HepG2 (cell line): ENCODE results near the gene VAMP4. TPM values are rescaled to one million over a fixed set of nuclear protein-coding genes. Genes with fewer than 3 reads are reported as not detected.

ENCODE experiments used
- NR2F2 ChIP-seq: IDR thresholded peaks from 2 replicates; pipeline ENCODE4 v1.6.1; 2012; ENCODE audit warnings: low read depth, inconsistent platforms, borderline replicate concordance
- ZFP90 ChIP-seq: sonication (generic); formaldehyde crosslinking; IDR thresholded peaks from 2 replicates; pipeline ENCODE4 v1.8.0; 2022; ENCODE audit warnings: missing genetic modification reagents, mild to moderate bottlenecking, inconsistent platforms, borderline replicate concordance
- ZNF451 ChIP-seq: sonication (generic); formaldehyde crosslinking; IDR thresholded peaks from 2 replicates; pipeline ENCODE4 v1.5.0; 2020; ENCODE audit warnings: mild to moderate bottlenecking, missing genetic modification reagents
- polyA plus RNA-seq, 8 experiments: library from polyadenylated mRNA; depleted of rRNA in 3 of 8; stranded (reverse) in 7 of 8; unstranded in 1 of 8; fragments of >200 nt; fragmentation: Illumina TruSeq in 4 of 8; extraction: Trizol in 4 of 8; gene quantifications; 2 replicates each; pipeline versions ENCODE4 v1.2.1 to v1.2.3, GENCODE V29; 2011 to 2016; ENCODE audit warnings: low read depth in 4 of 8, missing spikeins in 1 of 8, mixed read lengths in 1 of 8; ENCODE audit not compliant: insufficient read depth in 1 of 8
- total RNA-seq, 5 experiments: library from RNA; depleted of rRNA; stranded (reverse); fragments of >200 nt; fragmentation: Illumina TruSeq; extraction: Trizol; gene quantifications; 2 replicates each; pipeline ENCODE4 v1.2.3, GENCODE V29; 2016; ENCODE audit warnings: low read depth in 1 of 5
- TF ChIP-seq, protein P1 (sequence below): sonication (generic); formaldehyde crosslinking; IDR thresholded peaks from 2 replicates; pipeline ENCODE4 v1.5.1; 2020; ENCODE audit warnings: mild to moderate bottlenecking, moderate library complexity, missing genetic modification reagents
- TF ChIP-seq, protein P2 (sequence below): sonication (generic); formaldehyde crosslinking; IDR thresholded peaks from 2 replicates; pipeline ENCODE4 v1.4.0; 2020; ENCODE audit warnings: missing genetic modification reagents

VAMP4 gene
- total and polyA plus RNA-seq, 2 of the 13 experiments (the other 11 are each of a cell fraction or from before 2014, with no cell fraction given): 1.4 to 2.0 TPM

DNA sequence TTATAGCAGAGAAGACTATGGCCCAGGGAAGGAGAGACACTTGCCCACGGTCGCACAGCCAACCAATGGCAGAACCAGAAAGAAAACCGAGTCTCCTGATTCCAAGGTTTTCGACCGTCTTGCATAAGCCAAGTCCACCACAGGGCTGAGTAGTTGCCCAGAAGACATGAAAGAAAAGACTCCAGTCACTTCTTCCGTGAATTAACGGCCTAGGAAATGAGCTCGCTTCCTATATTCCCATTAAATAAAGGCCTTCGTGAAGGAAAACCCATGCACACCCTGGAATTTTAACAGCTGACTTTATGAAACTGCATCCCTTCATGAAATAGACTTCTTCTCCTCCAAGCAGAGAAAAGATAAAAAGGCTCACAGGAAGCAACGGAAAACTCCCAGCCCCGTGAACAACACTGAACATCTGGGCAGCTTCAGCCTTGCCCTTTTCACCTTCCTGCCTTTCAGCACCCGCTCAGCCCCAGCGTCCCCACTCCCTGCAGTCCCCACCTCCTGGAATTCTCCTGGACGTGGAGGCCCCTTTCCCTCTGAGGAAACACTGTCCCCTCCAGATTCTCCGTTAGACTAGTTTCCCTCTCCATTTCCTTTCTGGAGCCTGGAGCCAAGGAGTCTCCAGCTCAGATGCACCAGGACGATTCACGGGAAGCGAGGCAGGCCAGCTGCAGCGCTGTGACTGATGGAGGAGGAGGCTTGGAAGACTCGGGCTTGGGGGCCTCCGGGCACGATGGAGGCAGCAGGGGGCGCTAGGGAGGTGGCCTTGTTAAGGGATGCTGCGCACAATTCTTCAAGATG lies 86.7 kb downstream of the VAMP4 start (continued):
- TF ChIP-seq, protein P1, sequence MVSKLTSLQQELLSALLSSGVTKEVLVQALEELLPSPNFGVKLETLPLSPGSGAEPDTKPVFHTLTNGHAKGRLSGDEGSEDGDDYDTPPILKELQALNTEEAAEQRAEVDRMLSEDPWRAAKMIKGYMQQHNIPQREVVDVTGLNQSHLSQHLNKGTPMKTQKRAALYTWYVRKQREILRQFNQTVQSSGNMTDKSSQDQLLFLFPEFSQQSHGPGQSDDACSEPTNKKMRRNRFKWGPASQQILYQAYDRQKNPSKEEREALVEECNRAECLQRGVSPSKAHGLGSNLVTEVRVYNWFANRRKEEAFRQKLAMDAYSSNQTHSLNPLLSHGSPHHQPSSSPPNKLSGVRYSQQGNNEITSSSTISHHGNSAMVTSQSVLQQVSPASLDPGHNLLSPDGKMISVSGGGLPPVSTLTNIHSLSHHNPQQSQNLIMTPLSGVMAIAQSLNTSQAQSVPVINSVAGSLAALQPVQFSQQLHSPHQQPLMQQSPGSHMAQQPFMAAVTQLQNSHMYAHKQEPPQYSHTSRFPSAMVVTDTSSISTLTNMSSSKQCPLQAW (CRISPR knock-in tag): no peak
- TF ChIP-seq, protein P2, sequence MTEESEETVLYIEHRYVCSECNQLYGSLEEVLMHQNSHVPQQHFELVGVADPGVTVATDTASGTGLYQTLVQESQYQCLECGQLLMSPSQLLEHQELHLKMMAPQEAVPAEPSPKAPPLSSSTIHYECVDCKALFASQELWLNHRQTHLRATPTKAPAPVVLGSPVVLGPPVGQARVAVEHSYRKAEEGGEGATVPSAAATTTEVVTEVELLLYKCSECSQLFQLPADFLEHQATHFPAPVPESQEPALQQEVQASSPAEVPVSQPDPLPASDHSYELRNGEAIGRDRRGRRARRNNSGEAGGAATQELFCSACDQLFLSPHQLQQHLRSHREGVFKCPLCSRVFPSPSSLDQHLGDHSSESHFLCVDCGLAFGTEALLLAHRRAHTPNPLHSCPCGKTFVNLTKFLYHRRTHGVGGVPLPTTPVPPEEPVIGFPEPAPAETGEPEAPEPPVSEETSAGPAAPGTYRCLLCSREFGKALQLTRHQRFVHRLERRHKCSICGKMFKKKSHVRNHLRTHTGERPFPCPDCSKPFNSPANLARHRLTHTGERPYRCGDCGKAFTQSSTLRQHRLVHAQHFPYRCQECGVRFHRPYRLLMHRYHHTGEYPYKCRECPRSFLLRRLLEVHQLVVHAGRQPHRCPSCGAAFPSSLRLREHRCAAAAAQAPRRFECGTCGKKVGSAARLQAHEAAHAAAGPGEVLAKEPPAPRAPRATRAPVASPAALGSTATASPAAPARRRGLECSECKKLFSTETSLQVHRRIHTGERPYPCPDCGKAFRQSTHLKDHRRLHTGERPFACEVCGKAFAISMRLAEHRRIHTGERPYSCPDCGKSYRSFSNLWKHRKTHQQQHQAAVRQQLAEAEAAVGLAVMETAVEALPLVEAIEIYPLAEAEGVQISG (CRISPR knock-in tag): 0 out of 2 replicates have a peak, but pooled peaks have one; percentile 27
- TF ChIP-seq ZNF451 (CRISPR knock-in tag) (no peak), ZFP90 (CRISPR knock-in tag) (no peak), NR2F2 (no peak)
